ENCODE measurements around the gene TTLL8. TPM values are rescaled to one million over a fixed set of nuclear protein-coding genes. Genes with fewer than 3 reads are reported as not detected.

Gene TTLL8
- polyA plus RNA-seq, 1 donor from 2014 or later: not detected

DNA sequence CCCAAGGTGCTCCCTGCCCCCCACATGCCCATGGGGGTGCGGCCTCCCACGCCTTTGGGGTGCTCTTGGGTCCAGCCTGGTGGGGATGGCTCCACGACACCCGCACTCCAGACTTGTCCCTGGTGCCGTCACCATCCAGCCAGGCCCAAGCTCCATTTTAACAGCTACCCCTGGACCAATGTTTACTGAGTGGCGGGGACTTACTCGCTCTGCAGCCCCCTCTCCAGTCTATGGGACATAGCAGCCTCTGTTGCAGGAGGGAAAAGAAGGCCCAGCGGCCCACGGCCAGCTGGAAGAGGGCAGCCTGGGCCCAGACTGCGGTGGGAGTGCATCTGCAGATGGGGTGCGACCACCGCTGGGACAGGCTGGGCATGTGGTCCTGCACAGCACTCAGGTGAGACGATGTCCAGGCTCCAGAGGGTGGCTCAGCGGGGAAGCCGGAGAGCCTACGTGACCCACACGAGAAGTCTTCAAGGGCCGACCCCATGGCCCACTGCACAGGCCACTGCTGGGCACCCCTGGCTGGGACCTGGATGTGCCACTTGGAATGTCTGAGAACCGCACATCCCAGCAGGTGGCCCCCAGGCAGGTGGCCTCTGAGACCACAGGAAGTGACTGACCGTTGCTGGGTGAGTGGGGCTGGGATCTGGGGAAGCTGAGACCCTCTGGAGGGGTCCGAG is 63.6 kb downstream of the TTLL8 start:
- TF ChIP-seq TAF1 (IDR thresholded peaks at IDR 0.05; ENCODE audit: low read depth): no peak
- TF ChIP-seq, protein P1, sequence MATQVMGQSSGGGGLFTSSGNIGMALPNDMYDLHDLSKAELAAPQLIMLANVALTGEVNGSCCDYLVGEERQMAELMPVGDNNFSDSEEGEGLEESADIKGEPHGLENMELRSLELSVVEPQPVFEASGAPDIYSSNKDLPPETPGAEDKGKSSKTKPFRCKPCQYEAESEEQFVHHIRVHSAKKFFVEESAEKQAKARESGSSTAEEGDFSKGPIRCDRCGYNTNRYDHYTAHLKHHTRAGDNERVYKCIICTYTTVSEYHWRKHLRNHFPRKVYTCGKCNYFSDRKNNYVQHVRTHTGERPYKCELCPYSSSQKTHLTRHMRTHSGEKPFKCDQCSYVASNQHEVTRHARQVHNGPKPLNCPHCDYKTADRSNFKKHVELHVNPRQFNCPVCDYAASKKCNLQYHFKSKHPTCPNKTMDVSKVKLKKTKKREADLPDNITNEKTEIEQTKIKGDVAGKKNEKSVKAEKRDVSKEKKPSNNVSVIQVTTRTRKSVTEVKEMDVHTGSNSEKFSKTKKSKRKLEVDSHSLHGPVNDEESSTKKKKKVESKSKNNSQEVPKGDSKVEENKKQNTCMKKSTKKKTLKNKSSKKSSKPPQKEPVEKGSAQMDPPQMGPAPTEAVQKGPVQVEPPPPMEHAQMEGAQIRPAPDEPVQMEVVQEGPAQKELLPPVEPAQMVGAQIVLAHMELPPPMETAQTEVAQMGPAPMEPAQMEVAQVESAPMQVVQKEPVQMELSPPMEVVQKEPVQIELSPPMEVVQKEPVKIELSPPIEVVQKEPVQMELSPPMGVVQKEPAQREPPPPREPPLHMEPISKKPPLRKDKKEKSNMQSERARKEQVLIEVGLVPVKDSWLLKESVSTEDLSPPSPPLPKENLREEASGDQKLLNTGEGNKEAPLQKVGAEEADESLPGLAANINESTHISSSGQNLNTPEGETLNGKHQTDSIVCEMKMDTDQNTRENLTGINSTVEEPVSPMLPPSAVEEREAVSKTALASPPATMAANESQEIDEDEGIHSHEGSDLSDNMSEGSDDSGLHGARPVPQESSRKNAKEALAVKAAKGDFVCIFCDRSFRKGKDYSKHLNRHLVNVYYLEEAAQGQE (IDR thresholded peaks at IDR 0.05; ENCODE audit: borderline replicate concordance): no peak
- TF ChIP-seq EZH2 (IDR thresholded peaks at IDR 0.05; ENCODE audit: borderline replicate concordance, insufficient read depth, low read length, poor library complexity, severe bottlenecking): no peak
- TF ChIP-seq SMC3 (conservative IDR thresholded peaks at IDR 0.05; ENCODE audit: poor library complexity): no peak
- no peak for TF ChIP-seq POLR2AphosphoS5 (IDR thresholded peaks at IDR 0.05)
- TF ChIP-seq, protein P2, sequence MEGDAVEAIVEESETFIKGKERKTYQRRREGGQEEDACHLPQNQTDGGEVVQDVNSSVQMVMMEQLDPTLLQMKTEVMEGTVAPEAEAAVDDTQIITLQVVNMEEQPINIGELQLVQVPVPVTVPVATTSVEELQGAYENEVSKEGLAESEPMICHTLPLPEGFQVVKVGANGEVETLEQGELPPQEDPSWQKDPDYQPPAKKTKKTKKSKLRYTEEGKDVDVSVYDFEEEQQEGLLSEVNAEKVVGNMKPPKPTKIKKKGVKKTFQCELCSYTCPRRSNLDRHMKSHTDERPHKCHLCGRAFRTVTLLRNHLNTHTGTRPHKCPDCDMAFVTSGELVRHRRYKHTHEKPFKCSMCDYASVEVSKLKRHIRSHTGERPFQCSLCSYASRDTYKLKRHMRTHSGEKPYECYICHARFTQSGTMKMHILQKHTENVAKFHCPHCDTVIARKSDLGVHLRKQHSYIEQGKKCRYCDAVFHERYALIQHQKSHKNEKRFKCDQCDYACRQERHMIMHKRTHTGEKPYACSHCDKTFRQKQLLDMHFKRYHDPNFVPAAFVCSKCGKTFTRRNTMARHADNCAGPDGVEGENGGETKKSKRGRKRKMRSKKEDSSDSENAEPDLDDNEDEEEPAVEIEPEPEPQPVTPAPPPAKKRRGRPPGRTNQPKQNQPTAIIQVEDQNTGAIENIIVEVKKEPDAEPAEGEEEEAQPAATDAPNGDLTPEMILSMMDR (IDR thresholded peaks at IDR 0.05; ENCODE audit: poor library complexity, severe bottlenecking): no peak
- no peak for TF ChIP-seq RAD21 (conservative IDR thresholded peaks at IDR 0.05)
- TF ChIP-seq EP300 (conservative IDR thresholded peaks at IDR 0.05; ENCODE audit: poor library complexity, severe bottlenecking): no peak
- Histone ChIP-seq H3K27me3 (ENCODE audit: insufficient read depth, low read depth, low read length) (no peaks in the 10 kb centered on the region), H3K9me3 (ENCODE audit: low read length) (no peaks in the 10 kb centered on the region), H2AFZ (ENCODE audit: low read depth, low read length) (no peak overlapping the region), H3K9ac (ENCODE audit: low read length) (no peak overlapping the region), H3K27ac (ENCODE audit: low read length) (no peak overlapping the region), H3K79me2 (replicated peaks; ENCODE audit: insufficient read depth, low read length) (no peaks in the 10 kb centered on the region), H4K20me1 (ENCODE audit: insufficient read depth) (no peaks in the 10 kb centered on the region), H3K4me2 (ENCODE audit: low read length) (no peak overlapping the region), H3K9me2 (ENCODE audit: insufficient read depth, low read length) (no peaks in the 10 kb centered on the region), H3K36me3 (ENCODE audit: insufficient read depth, low read length) (no peaks in the 10 kb centered on the region), H3F3A (ENCODE audit: insufficient read depth, low read length, poor library complexity, severe bottlenecking) (no peaks in the 10 kb centered on the region), H3K4me3 (ENCODE audit: low read length) (no peak overlapping the region)

DNA sequence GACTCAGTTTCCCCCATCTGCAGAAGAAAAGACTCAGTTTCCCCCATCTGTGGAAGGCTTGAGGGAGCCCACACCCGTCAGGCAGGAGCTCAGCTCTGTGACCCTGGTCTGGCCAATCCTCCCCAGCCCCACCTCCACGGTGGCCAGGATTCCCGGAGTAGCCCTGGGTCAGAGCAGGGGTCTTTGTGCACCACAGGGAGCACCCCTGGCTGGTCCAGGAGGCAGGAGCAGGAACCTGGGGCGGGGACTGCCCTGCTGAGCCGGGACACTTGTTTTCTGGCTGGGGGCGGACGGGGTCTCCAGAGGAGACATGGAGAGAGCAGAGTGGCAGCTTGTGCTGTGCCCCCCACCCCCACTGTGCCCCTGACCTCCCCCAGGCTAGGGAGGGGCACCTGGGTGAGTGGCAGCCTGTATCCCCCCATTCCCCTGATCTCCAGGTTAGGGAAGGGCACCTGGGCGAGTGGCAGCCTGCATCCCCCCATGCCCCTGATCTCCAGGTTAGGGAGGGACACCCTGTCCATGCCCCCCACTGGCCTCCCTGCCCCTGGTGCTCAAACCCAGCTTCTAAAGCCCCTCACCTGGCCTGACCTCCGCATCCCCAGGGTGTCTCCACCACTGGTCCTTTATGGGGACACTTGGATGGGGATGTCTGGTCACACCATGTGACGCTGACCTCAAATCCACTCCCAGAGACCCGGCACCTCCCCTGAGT is 64.3 kb downstream of the TTLL8 start:
- Histone ChIP-seq H3K36me3 (ENCODE audit: insufficient read depth, low read length) (no peaks in the 10 kb centered on the region), H3K9me3 (ENCODE audit: low read length) (no peaks in the 10 kb centered on the region), H3K4me3 (ENCODE audit: low read length) (no peak overlapping the region), H3K9me2 (ENCODE audit: insufficient read depth, low read length) (no peaks in the 10 kb centered on the region), H4K20me1 (ENCODE audit: insufficient read depth) (no peaks in the 10 kb centered on the region), H3K79me2 (replicated peaks; ENCODE audit: insufficient read depth, low read length) (no peaks in the 10 kb centered on the region), H3K4me2 (ENCODE audit: low read length) (no peak overlapping the region), H2AFZ (ENCODE audit: low read depth, low read length) (no peak overlapping the region), H3K9ac (ENCODE audit: low read length) (no peak overlapping the region), H3K27me3 (ENCODE audit: insufficient read depth, low read depth, low read length) (no peaks in the 10 kb centered on the region), H3K27ac (ENCODE audit: low read length) (no peak overlapping the region), H3F3A (ENCODE audit: insufficient read depth, low read length, poor library complexity, severe bottlenecking) (no peaks in the 10 kb centered on the region)
- TF ChIP-seq SMC3 (conservative IDR thresholded peaks at IDR 0.05; ENCODE audit: poor library complexity) (no peak), EP300 (conservative IDR thresholded peaks at IDR 0.05; ENCODE audit: poor library complexity, severe bottlenecking) (no peak), POLR2AphosphoS5 (IDR thresholded peaks at IDR 0.05) (no peak), MXI1 (conservative IDR thresholded peaks at IDR 0.05; ENCODE audit: poor library complexity, severe bottlenecking) (no peak), EZH2 (IDR thresholded peaks at IDR 0.05; ENCODE audit: borderline replicate concordance, insufficient read depth, low read length, poor library complexity, severe bottlenecking) (no peak), TAF1 (IDR thresholded peaks at IDR 0.05; ENCODE audit: low read depth) (no peak), RAD21 (conservative IDR thresholded peaks at IDR 0.05) (no peak)
- TF ChIP-seq, protein P1 (IDR thresholded peaks at IDR 0.05; ENCODE audit: borderline replicate concordance): no peak
- TF ChIP-seq, protein P2 (IDR thresholded peaks at IDR 0.05; ENCODE audit: poor library complexity, severe bottlenecking): no peak
